Measurements from ENCODE around the gene CELA1. TPM values are rescaled to one million over a fixed set of nuclear protein-coding genes. Genes with fewer than 3 reads are reported as not detected.

The CELA1 gene
- total RNA-seq, 3 donors from 2014 or later (not counting 1 experiment from before 2014, with no cell fraction given) = 0.53 to 0.66 TPM; not detected in 1

DNA sequence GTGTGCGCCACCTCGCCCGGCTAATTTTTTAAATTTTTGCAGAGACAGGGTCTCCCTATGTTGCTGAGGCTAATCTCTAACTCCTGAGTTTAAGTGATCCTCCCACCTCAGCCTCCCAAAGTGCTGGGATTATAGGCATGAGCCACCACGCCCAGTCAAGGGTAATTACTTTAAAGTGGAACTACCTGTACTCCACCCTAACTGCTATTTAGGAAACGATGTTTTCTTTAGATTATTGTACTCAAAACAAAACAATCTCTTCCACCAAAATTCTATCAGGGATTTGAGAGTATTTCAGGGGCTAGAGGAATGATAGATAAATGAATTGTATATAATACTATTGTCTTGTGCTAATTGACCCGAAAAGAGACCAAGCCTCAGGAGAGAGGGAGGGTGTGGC is 12.9 kb downstream of the CELA1 start:
- Histone ChIP-seq H3K36me3 (ENCODE audit: control insufficient read depth, insufficient read depth, low read length) (no peaks in the 10 kb centered on the region), H3K27ac (ENCODE audit: low read length) (no peak overlapping the region), H3K27me3 (ENCODE audit: control insufficient read depth, insufficient read depth, low read length) (no peaks in the 10 kb centered on the region), H3K4me3 (ENCODE audit: low read length) (no peak overlapping the region), H3K9me3 (ENCODE audit: control insufficient read depth, insufficient read depth, low read length) (no peaks in the 10 kb centered on the region), H3K4me1 (ENCODE audit: control insufficient read depth, insufficient read depth, low read length) (peaks cover 13% of the 10 kb centered on the region)
- Mint-ChIP-seq H3K9me3 (no peaks in the 10 kb centered on the region), H3K27me3 (ENCODE audit: low read depth in 2 of 2) (no peaks in the 10 kb centered on the region), H3K27ac (no peak overlapping the region), H3K4me1 (peaks cover 15 to 19% of the 10 kb centered on the region in 2 donors), H3K4me3 (no peak overlapping the region), H3K36me3 (no peaks in the 10 kb centered on the region)
- TF ChIP-seq, protein P1, sequence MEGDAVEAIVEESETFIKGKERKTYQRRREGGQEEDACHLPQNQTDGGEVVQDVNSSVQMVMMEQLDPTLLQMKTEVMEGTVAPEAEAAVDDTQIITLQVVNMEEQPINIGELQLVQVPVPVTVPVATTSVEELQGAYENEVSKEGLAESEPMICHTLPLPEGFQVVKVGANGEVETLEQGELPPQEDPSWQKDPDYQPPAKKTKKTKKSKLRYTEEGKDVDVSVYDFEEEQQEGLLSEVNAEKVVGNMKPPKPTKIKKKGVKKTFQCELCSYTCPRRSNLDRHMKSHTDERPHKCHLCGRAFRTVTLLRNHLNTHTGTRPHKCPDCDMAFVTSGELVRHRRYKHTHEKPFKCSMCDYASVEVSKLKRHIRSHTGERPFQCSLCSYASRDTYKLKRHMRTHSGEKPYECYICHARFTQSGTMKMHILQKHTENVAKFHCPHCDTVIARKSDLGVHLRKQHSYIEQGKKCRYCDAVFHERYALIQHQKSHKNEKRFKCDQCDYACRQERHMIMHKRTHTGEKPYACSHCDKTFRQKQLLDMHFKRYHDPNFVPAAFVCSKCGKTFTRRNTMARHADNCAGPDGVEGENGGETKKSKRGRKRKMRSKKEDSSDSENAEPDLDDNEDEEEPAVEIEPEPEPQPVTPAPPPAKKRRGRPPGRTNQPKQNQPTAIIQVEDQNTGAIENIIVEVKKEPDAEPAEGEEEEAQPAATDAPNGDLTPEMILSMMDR (IDR thresholded peaks at IDR 0.05) = no peak
- DNase-seq (no peak), ATAC-seq (no peak)
- WGBS (ENCODE audit: insufficient coverage) = 78% methylated on average over 5 of the region's 6 CpGs
- intact Hi-C loops (cut with micrococcal nuclease) = no loop called here

GRCh38 chr12:51330186-51330585 is 16.3 kb downstream of the CELA1 start:
- peak overlapping the region; percentile 81 to 90 for H3K27ac Mint-ChIP-seq
- no peaks in the 10 kb centered on the region for H3K9me3 Mint-ChIP-seq
- H3K27me3 Mint-ChIP-seq (ENCODE audit: low read depth in 2 of 2) = no peaks in the 10 kb centered on the region
- TF ChIP-seq, protein P1 (IDR thresholded peaks at IDR 0.05) = no peak
- Histone ChIP-seq H3K27me3 (ENCODE audit: control insufficient read depth, insufficient read depth, low read length) (no peaks in the 10 kb centered on the region), H3K27ac (ENCODE audit: low read length) (peak overlapping the region; percentile 55), H3K4me3 (ENCODE audit: low read length) (no peak overlapping the region), H3K36me3 (ENCODE audit: control insufficient read depth, insufficient read depth, low read length) (no peaks in the 10 kb centered on the region), H3K9me3 (ENCODE audit: control insufficient read depth, insufficient read depth, low read length) (no peaks in the 10 kb centered on the region), H3K4me1 (ENCODE audit: control insufficient read depth, insufficient read depth, low read length) (peaks cover 45% of the 10 kb centered on the region)
- peak overlapping the region; percentile 67 for H3K4me3 Mint-ChIP-seq
- peaks cover 40 to 41% of the 10 kb centered on the region in 2 donors for H3K4me1 Mint-ChIP-seq
- intact Hi-C loops (cut with micrococcal nuclease) = no loop called here
- ATAC-seq (no peak), DNase-seq (no peak)
- H3K36me3 Mint-ChIP-seq = no peaks in the 10 kb centered on the region

DNA sequence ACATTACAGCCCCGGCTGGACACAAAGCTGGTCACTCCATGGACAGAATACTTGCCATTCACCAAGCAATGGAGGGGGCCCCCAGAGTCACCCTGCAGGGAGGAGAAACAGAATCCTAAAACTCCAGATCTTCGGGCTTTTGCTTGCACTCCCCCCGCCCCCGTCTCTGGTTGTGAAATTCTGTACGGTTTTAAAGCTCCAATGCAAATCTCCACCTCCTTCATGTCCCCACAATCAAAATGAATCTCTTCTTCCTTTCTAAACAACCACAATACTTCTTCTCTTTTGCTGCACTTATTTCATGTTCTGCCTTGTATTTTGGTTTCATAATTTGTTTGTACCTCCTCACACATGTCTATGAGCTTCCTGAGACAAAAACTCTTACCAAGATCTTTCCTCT is 16.7 kb downstream of the CELA1 start:
- Mint-ChIP-seq H3K27ac (peak overlapping the region; percentile 81 to 90), H3K27me3 (ENCODE audit: low read depth in 2 of 2) (no peaks in the 10 kb centered on the region), H3K4me1 (peaks cover 44 to 46% of the 10 kb centered on the region in 2 donors), H3K9me3 (no peaks in the 10 kb centered on the region), H3K4me3 (peak overlapping the region; percentile 67), H3K36me3 (no peaks in the 10 kb centered on the region)
- Histone ChIP-seq H3K36me3 (ENCODE audit: control insufficient read depth, insufficient read depth, low read length) (no peaks in the 10 kb centered on the region), H3K27ac (ENCODE audit: low read length) (peak overlapping the region; percentile 55), H3K4me1 (ENCODE audit: control insufficient read depth, insufficient read depth, low read length) (peaks cover 48% of the 10 kb centered on the region), H3K27me3 (ENCODE audit: control insufficient read depth, insufficient read depth, low read length) (no peaks in the 10 kb centered on the region), H3K9me3 (ENCODE audit: control insufficient read depth, insufficient read depth, low read length) (no peaks in the 10 kb centered on the region), H3K4me3 (ENCODE audit: low read length) (no peak overlapping the region)
- peak in 1 of 3 donors; percentile 45 for ATAC-seq
- peak in 1 of 2 donors; percentile 42 for DNase-seq
- 15% methylated on average over 5 of the region's 5 CpGs for WGBS (ENCODE audit: insufficient coverage)
- TF ChIP-seq, protein P1 (IDR thresholded peaks at IDR 0.05) = no peak
- intact Hi-C loops (cut with micrococcal nuclease) = loop anchor here (5.0 kb wide), 1 partner anchor 62 kb away; no protein-coding TSS in a partner anchor

DNA sequence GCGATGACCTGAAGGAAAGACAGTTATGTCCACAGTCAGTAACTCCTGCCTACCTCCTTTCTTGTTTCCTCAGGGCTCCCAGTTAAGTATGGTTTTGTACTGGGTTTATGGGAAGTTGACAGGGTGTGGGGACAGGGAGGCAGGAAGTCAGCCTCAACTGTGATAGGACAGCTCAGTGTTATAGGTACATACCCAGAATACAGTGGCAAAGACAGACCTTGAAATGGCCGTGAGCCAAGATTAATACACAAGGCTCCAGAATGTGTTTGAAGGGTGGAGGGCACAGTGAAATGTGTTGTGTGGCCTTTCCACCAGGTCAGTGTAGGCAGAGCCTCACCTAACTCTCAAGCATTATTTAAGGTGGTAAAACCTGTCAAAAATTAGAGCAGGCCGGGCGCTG is 17.9 kb downstream of the CELA1 start:
- Histone ChIP-seq H3K27me3 (ENCODE audit: control insufficient read depth, insufficient read depth, low read length) (no peaks in the 10 kb centered on the region), H3K36me3 (ENCODE audit: control insufficient read depth, insufficient read depth, low read length) (no peaks in the 10 kb centered on the region), H3K4me3 (ENCODE audit: low read length) (no peak overlapping the region), H3K4me1 (ENCODE audit: control insufficient read depth, insufficient read depth, low read length) (peaks cover 55% of the 10 kb centered on the region), H3K9me3 (ENCODE audit: control insufficient read depth, insufficient read depth, low read length) (no peaks in the 10 kb centered on the region), H3K27ac (ENCODE audit: low read length) (no peak overlapping the region)
- H3K27ac Mint-ChIP-seq = peak overlapping the region; percentile 81 to 90
- no peak for ATAC-seq
- H3K36me3 Mint-ChIP-seq = no peaks in the 10 kb centered on the region
- no peak for DNase-seq
- intact Hi-C loops (cut with micrococcal nuclease) = loop anchor here (5.0 kb wide), 1 partner anchor 61 kb away; no protein-coding TSS in a partner anchor
- 94% methylated on average over 4 of the region's 4 CpGs for WGBS (ENCODE audit: insufficient coverage)
- H3K4me3 Mint-ChIP-seq = peak overlapping the region; percentile 32
- TF ChIP-seq, protein P1 (IDR thresholded peaks at IDR 0.05) = no peak
- no peaks in the 10 kb centered on the region for H3K27me3 Mint-ChIP-seq (ENCODE audit: low read depth in 2 of 2)
- H3K9me3 Mint-ChIP-seq = no peaks in the 10 kb centered on the region
- H3K4me1 Mint-ChIP-seq = peaks cover 50 to 52% of the 10 kb centered on the region in 2 donors
